Smooth muscle cell of the brain vasculature (primary cell): ENCODE results near the gene BMP6.

Experiments used
- DNase-seq: peaks from one replicate; pipeline ENCODE4 v3.0.0-alpha.2; 2012; ENCODE audit warnings: low read depth, low spot score

Gene BMP6

DNA sequence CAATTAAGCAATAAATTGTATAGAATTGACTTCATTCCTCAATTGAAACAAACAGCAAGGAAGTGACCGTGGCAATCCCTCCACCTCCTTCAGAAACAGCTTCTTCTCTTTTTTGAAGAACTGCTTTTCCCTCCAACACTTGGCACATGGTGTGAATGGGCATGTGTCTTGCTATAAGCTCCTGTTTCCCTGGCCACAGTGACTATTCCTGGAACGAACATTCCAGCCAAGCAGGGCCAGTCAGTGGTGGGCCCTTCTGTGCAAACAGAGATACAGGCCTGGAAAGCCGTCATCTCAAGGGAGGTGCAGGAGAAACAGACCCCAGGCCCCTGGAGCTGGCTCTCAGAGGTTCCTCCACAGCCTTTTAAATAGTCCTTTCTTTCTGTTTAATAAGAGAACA, 177.8 kb downstream of the BMP6 start:
- no peak for DNase-seq

DNA sequence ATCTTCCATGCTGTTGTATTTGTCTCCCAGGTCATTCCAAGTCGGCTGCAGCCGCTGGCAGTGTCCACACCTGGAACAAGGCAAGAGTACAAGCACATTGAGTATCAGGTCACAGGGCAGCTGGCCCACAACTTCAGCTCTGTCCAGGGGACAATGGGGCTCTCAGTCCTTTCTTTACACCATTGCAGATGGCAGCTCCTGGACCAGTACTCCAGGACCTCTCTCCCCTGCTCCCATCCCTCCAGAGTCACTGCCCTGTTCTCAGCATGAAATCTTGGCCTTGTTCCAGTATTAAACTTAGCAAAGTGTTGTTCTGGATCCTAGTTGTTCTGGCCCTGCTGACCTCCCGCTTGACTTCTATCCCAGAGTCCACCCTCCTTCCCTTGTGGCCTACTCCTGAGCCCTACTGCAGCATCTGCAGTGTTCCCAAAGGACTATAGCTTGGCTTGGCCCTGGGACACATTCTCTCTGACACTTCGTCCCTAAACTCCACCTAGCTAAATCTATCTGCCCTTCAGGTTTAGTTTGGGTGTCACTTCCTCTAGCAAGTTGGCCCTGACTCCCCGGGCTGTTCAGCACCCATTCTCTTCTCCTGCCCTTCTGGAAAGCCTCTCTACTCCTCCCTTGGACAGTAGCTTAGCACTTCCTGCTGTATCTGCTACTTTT, 178.9 kb downstream of the BMP6 start:
- no peak for DNase-seq

DNA sequence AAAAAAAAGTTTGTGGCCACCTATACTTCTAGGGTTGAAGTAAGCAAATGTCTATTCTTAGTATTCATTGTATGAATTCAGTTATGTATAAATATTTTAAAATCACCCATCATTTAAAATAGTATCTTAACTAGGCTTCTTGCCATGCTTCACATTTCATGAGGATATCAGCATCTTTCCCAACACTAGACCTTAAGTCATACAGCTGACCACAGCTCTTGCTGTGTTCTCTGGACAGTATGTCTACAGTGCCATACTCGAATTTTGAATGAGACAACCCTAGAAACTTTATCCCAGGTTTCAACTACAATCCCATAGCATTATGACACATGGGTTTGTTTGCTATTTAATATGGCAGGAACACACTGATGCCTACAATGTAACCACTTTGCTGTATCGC, 179.5 kb downstream of the BMP6 start:
- no peak for DNase-seq

GRCh38 chr6:7906741-7907140, 180.8 kb downstream of the BMP6 start:
- DNase-seq = no peak

DNA sequence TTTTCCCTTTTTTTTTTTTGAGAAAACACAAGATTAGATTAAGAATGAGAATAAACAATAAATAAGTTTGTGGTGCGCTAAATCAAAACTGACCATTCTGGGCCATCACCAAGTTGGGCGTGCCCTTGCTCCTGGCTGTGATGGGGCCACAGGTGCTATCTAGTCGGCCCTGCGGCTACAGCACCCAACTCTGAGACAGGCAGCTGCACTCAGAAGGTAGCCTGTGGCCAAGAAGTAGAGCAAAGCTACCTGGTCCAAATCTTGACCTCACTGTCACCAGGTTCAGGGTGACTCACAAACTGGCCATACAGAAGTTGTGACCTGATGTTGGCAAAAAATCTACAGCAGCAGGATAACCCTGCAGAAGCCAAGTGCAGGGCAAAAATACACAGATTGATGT, 181.3 kb downstream of the BMP6 start:
- no peak for DNase-seq

GRCh38 chr6:7909323-7910276, 183.7 kb downstream of the BMP6 start:
- DNase-seq = no peak

GRCh38 chr6:7910298-7910653, 184.4 kb downstream of the BMP6 start:
- no peak for DNase-seq

DNA sequence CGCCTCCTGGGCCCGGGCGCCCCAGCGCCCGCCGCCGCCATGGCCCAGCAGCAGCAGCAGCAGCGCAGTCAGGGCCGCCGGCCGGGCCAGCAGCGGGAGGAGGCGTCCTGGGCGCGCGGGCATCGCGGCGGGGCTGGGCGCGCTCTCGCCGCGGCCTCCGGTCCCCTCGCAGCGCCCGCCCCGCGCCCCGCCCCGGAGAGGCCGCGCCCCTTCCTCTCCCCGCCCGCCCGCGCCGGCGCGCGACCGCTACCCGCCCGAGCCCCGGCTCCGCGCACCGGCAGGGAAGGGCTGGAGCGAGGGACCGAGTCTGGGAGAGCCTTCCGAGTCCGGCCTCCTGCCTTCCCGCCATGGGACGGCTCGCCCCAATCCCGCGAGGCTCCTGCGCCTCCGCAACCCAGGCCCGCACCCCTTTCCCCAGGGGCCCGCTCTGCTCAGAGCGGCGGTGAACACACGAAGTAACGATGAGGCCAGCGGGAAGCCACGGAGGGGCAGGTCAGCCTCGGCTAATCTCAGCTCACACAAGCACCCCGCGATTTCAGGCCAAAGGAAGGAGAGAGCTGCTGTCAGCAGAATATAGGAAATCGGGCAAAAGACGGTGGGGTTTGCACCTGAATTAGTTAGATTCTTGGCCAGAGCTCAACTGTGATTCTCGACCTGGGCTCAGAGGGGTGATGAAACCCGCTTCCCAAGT, 184.9 kb downstream of the BMP6 start, which contains the start of gene TXNDC5:
Gene TXNDC5 (minus strand): TSS at position 135 of the 691 bp plus-strand sequence. CDS start 12 bp downstream, at position 123.
- no peak for DNase-seq

GRCh38 chr6:7911345-7911725, 185.4 kb downstream of the BMP6 start:
- no peak for DNase-seq

DNA sequence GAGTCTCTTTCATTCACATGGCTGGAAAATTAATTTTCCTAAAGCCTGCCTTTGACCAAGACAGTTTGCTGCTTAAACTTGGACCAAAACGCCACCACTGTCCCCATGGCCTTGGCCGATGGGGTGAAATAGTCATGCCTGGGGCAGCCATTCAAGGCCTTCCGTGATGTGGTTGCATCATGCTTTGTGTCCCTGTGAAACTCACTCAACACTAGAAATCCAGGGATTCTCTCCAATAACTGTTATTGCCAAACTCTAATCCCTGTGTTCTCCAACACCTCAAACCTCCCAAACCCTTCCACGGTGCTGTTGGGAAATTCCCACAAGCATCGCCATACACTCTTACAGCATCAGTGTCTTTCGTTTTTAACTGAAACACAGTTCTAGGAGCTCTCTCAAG, 186.1 kb downstream of the BMP6 start:
- no peak for DNase-seq

DNA sequence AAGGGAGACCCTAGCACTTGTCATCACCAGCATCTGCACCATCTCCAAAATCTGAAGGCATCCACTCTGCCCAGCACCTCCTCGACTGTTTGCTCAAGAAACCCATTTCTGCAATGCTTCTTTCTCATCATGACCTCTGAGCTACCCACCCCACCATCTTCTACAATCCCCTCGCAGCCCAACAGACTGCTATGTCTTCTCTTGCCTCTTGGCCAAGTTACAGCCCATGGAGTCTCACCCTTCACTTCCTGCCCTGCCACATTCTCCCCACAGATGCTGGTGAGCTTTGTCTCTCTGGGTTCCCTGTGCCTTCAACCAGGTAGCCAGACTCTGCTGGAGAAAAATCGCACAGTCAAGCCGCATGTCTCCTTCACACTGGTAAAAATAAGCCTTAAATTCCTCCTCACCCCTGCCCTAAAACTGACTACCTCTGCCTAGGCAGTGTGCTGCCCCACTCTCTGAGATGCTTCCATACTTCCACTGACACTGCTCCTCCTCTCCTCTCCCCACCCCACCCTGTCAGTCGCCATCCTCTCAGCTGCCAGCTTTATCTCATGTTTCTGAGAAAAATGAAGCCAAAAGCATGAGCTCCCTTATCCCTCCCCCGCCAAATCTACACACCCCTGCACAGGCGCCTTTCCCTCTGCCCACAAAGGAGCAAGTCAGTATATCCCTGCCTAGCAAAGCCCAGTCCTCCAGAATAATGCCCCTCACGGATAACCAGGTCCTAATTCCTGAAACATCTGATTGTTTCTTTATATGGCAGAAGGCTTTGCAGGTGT, 187.0 kb downstream of the BMP6 start:
- no peak for DNase-seq

DNA sequence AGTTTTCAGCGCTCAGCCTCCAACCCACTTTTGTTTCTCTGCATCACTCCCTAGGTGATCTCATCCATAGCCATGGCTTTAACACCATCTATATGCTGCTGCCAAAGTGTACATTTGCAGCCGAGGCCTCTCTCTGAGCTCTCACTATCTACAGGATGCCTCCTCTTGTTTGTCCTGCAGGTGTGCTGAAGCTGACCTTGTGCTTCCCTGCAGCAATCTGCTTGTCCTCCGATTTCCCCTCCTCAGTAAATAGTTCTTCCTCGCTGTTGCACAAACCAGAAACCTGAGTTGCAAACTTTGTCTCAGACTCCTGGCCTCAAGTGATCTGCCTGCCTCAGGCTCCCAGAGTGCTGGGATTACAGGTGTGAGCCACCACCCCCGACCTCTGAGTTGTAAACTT, 188.4 kb downstream of the BMP6 start:
- DNase-seq = no peak

DNA sequence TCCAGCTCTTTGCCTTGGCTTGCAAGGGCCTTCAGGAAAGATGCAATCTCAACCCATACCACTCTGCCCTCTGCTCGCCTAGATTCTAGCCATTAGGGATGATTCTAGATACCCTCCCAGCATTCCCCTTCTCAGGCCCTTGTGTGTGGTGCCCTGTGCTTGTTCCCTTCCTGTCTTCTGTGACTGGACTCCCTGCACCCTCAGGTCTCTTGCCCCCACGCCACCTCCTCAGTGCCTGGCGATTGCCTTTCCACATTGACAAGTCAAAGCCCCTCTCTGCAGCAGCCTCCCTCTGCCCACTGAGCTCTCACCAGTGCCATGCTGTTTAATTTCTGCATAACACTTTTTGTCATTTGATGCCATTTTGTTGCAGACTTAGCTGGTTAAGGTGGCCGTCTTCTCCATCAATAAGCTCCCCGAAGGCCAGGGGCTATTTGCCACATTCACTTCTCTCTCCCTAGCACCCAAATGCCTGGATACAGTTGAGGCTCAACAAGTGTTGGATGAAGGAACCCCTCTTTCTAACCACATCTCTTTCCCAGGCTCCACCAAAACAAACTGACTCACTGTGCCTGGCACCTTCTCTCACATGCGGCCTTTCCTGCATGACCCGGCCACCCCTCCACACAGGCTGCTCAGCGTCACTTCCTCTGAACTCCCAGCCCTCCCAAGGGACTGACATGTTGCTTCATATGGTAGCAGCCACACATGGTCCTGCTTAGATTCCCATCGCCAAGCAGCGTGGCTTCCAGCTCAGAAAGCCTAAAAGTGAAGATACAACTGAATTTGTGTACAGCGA, 189.3 kb downstream of the BMP6 start:
- DNase-seq = peak; percentile 59

- DNase-seq = no peak
These were observed 191.1 kb downstream of the BMP6 start for GRCh38 chr6:7916959-7917358.

- DNase-seq = no peak
These were observed 191.8 kb downstream of the BMP6 start for GRCh38 chr6:7917729-7918128.

- DNase-seq = no peak
These were observed 192.5 kb downstream of the BMP6 start for GRCh38 chr6:7918403-7918802.

DNA sequence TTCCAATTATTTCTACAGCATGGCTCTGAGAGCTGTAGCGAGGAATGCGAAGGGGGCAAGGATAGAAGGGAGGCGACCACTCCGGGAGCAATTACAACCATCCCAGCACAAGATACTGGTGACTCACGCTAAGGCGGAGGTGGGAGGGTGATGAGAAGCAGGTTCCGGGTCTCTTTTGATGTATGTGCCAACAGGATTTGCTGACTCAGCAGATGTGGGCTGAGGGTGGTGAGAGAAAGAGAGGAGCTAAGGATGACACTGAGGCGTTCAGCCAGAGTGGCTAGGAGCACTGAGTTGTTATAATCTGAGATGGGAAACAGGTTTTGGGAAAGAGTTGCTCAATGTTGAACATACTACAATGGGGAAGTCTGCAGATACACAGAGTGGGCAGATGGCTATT, 194.0 kb downstream of the BMP6 start:
- DNase-seq = no peak

- no peak for DNase-seq
These were observed 194.5 kb downstream of the BMP6 start for GRCh38 chr6:7920425-7920824.

DNA sequence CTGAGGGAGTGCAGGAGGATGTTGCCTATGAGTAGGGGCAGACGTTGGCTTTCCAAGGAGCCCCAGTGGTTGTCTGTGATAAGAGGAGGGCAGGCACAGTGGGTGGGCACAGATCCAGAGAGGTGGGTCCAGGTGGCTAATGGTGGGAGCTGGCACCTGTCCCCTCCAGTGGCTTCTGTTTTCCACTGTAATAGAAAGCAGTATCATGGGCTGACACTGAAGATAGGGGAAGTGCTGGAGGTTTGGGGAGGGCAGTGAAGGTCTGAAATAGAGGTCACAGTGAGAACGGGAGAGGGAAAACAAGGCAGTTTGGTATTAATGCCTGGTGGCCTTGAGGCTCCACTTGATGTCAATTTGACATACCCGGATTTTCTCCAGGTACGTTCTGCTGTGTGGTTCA, 195.1 kb downstream of the BMP6 start:
- DNase-seq = no peak

DNA sequence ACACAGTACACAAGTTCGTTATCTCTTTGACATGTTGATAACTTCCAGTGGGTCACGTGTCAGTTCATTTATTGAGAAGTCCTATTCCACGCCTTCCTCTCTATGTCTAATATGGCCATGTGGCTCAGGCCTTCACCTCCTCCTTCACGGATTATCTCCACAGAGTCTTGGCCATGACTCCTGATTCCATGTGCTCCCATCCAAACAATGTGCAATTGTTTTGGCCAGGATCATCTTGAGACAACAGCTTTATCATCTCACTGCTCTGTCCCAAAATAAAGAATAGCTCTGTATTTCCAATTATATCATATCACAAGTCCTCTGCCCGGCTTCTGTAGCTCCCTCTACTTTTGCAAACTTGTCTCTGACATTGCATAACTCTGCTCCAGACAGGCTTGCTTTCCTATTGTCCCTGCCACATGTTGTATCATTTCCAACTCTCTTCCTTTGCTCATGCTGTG, 195.8 kb downstream of the BMP6 start:
- DNase-seq = no peak

DNA sequence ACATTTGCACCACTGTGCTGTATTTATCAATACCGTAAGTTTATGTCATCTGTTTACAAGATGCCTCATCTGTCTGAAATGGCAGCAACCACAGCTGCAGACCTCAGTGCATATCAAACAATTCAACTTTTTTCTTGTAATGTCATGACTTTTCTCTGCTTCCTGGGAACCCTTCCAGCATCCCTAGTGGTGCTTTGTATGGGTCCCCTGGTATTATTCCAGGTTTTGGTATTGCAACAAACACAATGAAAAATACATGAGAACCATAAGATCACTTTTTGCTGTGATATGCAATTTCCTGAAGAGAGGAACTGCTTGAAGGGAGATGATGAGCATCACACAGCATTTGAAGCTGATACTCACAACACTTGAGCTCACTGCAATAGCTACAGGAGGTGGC, 196.7 kb downstream of the BMP6 start:
- peak; percentile 72 for DNase-seq
